GM19397 (cell line): ENCODE results near the gene LIAS.
"Not testable (repeated sequence)": the region's sequence is repeated elsewhere in the genome, so short reads cannot be mapped to it uniquely, and the experiment has no call there.

ENCODE experiments used
- ATAC-seq: cut with Tn5 transposase; IDR thresholded peaks from one replicate; pipeline ENCODE4 v1.9.1; 2021; ENCODE audit warnings: mild to moderate bottlenecking, moderate library complexity; ENCODE audit not compliant: unreplicated experiment

LIAS gene

GRCh38 chr4:39458505-39459300, at the start of gene LIAS, which contains the start of gene RPL9:
LIAS (plus strand) TSS chr4:39459056; CDS start chr4:39459118, 62 bp downstream.
RPL9 (minus strand) TSS chr4:39458922; CDS start chr4:39458439, 483 bp downstream.
- ATAC-seq = peak; percentile 88

- no peak for ATAC-seq
Observed at GRCh38 chr4:39410415-39410814, 48.4 kb upstream of the LIAS start.

- ATAC-seq = not testable (repeated sequence)
Observed at GRCh38 chr4:39411561-39411960, 47.3 kb upstream of the LIAS start.

GRCh38 chr4:39415678-39416283, 43.1 kb upstream of the LIAS start:
- ATAC-seq = no peak

GRCh38 chr4:39422247-39422646, 36.6 kb upstream of the LIAS start:
- ATAC-seq = no peak

GRCh38 chr4:39425297-39425696, 33.6 kb upstream of the LIAS start:
- not testable (repeated sequence) for ATAC-seq

GRCh38 chr4:39426728-39427127, 32.1 kb upstream of the LIAS start:
- ATAC-seq = no peak

GRCh38 chr4:39427520-39428114, 31.2 kb upstream of the LIAS start:
- no peak for ATAC-seq

GRCh38 chr4:39429476-39430334, 29.2 kb upstream of the LIAS start:
- ATAC-seq = no peak

- no peak for ATAC-seq
Observed at GRCh38 chr4:39433878-39434492, 24.9 kb upstream of the LIAS start.

- ATAC-seq = no peak
Observed at GRCh38 chr4:39435659-39436563, 22.9 kb upstream of the LIAS start.

GRCh38 chr4:39441593-39441992, 17.3 kb upstream of the LIAS start:
- ATAC-seq = no peak

- no peak for ATAC-seq
Observed at GRCh38 chr4:39442998-39443397, 15.9 kb upstream of the LIAS start.

GRCh38 chr4:39446483-39446841, 12.4 kb upstream of the LIAS start:
- no peak for ATAC-seq

- ATAC-seq = peak; percentile 86
Observed at GRCh38 chr4:39446842-39447573, 11.8 kb upstream of the LIAS start.

- ATAC-seq = no peak
Observed at GRCh38 chr4:39450618-39451017, 8.2 kb upstream of the LIAS start.

GRCh38 chr4:39451423-39452023, 7.3 kb upstream of the LIAS start:
- ATAC-seq = no peak

GRCh38 chr4:39452153-39452859, 6.5 kb upstream of the LIAS start:
- ATAC-seq = no peak
